Neural cell (in vitro differentiated cells): ENCODE results near the gene EPHA8. TPM values are rescaled to one million over a fixed set of nuclear protein-coding genes. Genes with fewer than 3 reads are reported as not detected.

Experiments used
- H2AFZ ChIP-seq: fragments of 200-600, 300-800 bp; sonication (generic), shearing (Covaris generic); 2 replicates; pipeline ENCODE4 v1.6.0; 2014; ENCODE audit warnings: low read depth, mild to moderate bottlenecking, antibody characterized with exemption, low read length, moderate library complexity
- H3F3A ChIP-seq: fragments of 200-600 bp; shearing (Covaris generic); 2 replicates; pipeline ENCODE4 v1.6.1; 2016; ENCODE audit warnings: mild to moderate bottlenecking, moderate library complexity, mixed read lengths, antibody characterized with exemption, low read length; ENCODE audit not compliant: insufficient read depth, poor library complexity, severe bottlenecking
- H3K27ac ChIP-seq: fragments of 200-600, 300-800 bp; sonication (generic), shearing (Covaris generic); 2 replicates; pipeline ENCODE4 v1.5.1; 2014; ENCODE audit warnings: mild to moderate bottlenecking, low read length, moderate library complexity
- H3K27me3 ChIP-seq: fragments of 300-800, 200-600 bp; sonication (generic), shearing (Covaris generic); 2 replicates; pipeline ENCODE4 v1.6.0; 2014; ENCODE audit warnings: mild to moderate bottlenecking, low read depth, low read length, moderate library complexity; ENCODE audit not compliant: insufficient read depth
- H3K36me3 ChIP-seq: fragments of 300-800, 200-600 bp; sonication (generic), shearing (Covaris generic); 2 replicates; pipeline ENCODE4 v1.5.1; 2014; ENCODE audit warnings: mild to moderate bottlenecking, antibody characterized with exemption, low read length, moderate library complexity; ENCODE audit not compliant: insufficient read depth
- H3K4me2 ChIP-seq: fragments of 300-800, 200-600 bp; sonication (generic), shearing (Covaris generic); 2 replicates; pipeline ENCODE4 v1.6.0; 2014; ENCODE audit warnings: mild to moderate bottlenecking, low read length
- H3K4me3 ChIP-seq: fragments of 300-800, 200-600 bp; sonication (generic), shearing (Covaris generic); 2 replicates; pipeline ENCODE4 v1.5.1; 2014; ENCODE audit warnings: mild to moderate bottlenecking, low read length, moderate library complexity
- H3K79me2 ChIP-seq: fragments of 200-600 bp; shearing (Covaris generic); replicated peaks from 2 replicates; pipeline ENCODE4 v1.6.0; 2014; ENCODE audit warnings: mild to moderate bottlenecking, low read length, moderate library complexity; ENCODE audit not compliant: insufficient read depth
- H3K9ac ChIP-seq: fragments of 300-800, 200-600 bp; sonication (generic), shearing (Covaris generic); 2 replicates; pipeline ENCODE4 v1.6.1; 2016; ENCODE audit warnings: mild to moderate bottlenecking, low read length, mixed read lengths
- H3K9me2 ChIP-seq: fragments of 200-600 bp; shearing (Covaris generic); 2 replicates; pipeline ENCODE4 v1.6.1; 2016; ENCODE audit warnings: mild to moderate bottlenecking, low read length, mixed read lengths; ENCODE audit not compliant: insufficient read depth
- H3K9me3 ChIP-seq: fragments of 200-600, 300-800 bp; sonication (generic), shearing (Covaris generic); 2 replicates; pipeline ENCODE4 v1.6.1; 2016; ENCODE audit warnings: mild to moderate bottlenecking, mixed run types, low read length, moderate library complexity, mixed read lengths
- H4K20me1 ChIP-seq: fragments of 200-600 bp; shearing (Covaris generic); 2 replicates; pipeline ENCODE4 v1.6.1; 2016; ENCODE audit warnings: mild to moderate bottlenecking, mixed run types; ENCODE audit not compliant: insufficient read depth
- EP300 ChIP-seq: fragments of 450-650 bp; conservative IDR thresholded peaks from 2 replicates; pipeline ENCODE4 v1.6.1; 2014; ENCODE audit warnings: antibody characterized with exemption, mild to moderate bottlenecking, moderate library complexity; ENCODE audit not compliant: poor library complexity, severe bottlenecking
- EZH2 ChIP-seq: fragments of 200-600, 300-800 bp; shearing (Covaris generic), sonication (generic); IDR thresholded peaks from 2 replicates; pipeline ENCODE4 v1.6.1; 2014; ENCODE audit warnings: antibody characterized with exemption, low read length, borderline replicate concordance, mild to moderate bottlenecking; ENCODE audit not compliant: insufficient read depth, poor library complexity, severe bottlenecking
- MXI1 ChIP-seq: fragments of 450-650 bp; conservative IDR thresholded peaks from 2 replicates; pipeline ENCODE4 v1.6.1; 2014; ENCODE audit warnings: antibody characterized with exemption, mild to moderate bottlenecking; ENCODE audit not compliant: poor library complexity, severe bottlenecking
- POLR2AphosphoS5 ChIP-seq: IDR thresholded peaks from 2 replicates; pipeline ENCODE4 v1.6.1; 2012
- RAD21 ChIP-seq: fragments of 450-650 bp; conservative IDR thresholded peaks from 2 replicates; pipeline ENCODE4 v1.6.1; 2014; ENCODE audit warnings: antibody characterized with exemption, mild to moderate bottlenecking, moderate library complexity
- SMC3 ChIP-seq: fragments of 450-650 bp; conservative IDR thresholded peaks from 2 replicates; pipeline ENCODE4 v1.6.1; 2014; ENCODE audit warnings: antibody characterized with exemption, mild to moderate bottlenecking, moderate library complexity; ENCODE audit not compliant: poor library complexity
- TAF1 ChIP-seq: IDR thresholded peaks from 2 replicates; pipeline ENCODE4 v1.6.1; 2012; ENCODE audit warnings: low read depth
- polyA plus RNA-seq: library from polyadenylated mRNA; depleted of rRNA; stranded (reverse); fragments of >200 nt; gene quantifications from 2 replicates; pipeline ENCODE4 v1.2.3, GENCODE V29; 2014
- TF ChIP-seq, protein P1 (sequence below): IDR thresholded peaks from 2 replicates; pipeline ENCODE4 v1.6.1; 2012; ENCODE audit warnings: borderline replicate concordance
- TF ChIP-seq, protein P2 (sequence below): fragments of 450-650 bp; IDR thresholded peaks from 2 replicates; pipeline ENCODE4 v1.5.1; 2014; ENCODE audit warnings: antibody characterized with exemption, mild to moderate bottlenecking, moderate library complexity; ENCODE audit not compliant: poor library complexity, severe bottlenecking

The EPHA8 gene
- polyA plus RNA-seq, 1 donor from 2014 or later, result 4.7 TPM

DNA sequence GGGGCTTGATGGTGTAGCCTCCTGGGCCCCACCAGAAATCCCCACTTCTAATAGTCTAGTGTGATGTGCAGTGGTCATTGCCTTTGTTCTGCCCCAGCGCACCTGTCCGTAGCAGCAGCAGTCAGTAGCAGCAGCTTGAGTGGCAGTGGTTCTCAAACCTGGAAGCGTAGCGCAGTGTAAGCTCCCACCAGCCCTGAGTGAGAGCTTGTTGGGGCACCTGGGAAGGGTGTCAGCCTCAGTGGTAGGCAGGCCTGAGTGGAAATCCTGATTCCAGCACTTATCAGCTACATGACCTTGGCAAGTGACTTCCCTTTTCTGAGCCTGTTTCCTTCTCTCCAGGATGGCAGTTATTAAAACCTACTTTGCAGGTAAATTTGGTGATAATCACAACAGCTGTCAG, 41.6 kb upstream of the EPHA8 start:
- Histone ChIP-seq H3K4me2 (no peak overlapping the region), H3F3A (no peaks in the 10 kb centered on the region), H3K9me2 (no peaks in the 10 kb centered on the region), H3K36me3 (no peaks in the 10 kb centered on the region), H3K4me3 (no peak overlapping the region), H4K20me1 (no peaks in the 10 kb centered on the region), H3K27me3 (no peaks in the 10 kb centered on the region), H3K9me3 (no peaks in the 10 kb centered on the region), H3K9ac (no peak overlapping the region), H3K79me2 (no peaks in the 10 kb centered on the region), H3K27ac (no peak overlapping the region), H2AFZ (no peak overlapping the region)
- TF ChIP-seq EZH2 (no peak), SMC3 (no peak), RAD21 (no peak), TAF1 (no peak), MXI1 (no peak), POLR2AphosphoS5 (no peak), EP300 (no peak)
- TF ChIP-seq, protein P1, sequence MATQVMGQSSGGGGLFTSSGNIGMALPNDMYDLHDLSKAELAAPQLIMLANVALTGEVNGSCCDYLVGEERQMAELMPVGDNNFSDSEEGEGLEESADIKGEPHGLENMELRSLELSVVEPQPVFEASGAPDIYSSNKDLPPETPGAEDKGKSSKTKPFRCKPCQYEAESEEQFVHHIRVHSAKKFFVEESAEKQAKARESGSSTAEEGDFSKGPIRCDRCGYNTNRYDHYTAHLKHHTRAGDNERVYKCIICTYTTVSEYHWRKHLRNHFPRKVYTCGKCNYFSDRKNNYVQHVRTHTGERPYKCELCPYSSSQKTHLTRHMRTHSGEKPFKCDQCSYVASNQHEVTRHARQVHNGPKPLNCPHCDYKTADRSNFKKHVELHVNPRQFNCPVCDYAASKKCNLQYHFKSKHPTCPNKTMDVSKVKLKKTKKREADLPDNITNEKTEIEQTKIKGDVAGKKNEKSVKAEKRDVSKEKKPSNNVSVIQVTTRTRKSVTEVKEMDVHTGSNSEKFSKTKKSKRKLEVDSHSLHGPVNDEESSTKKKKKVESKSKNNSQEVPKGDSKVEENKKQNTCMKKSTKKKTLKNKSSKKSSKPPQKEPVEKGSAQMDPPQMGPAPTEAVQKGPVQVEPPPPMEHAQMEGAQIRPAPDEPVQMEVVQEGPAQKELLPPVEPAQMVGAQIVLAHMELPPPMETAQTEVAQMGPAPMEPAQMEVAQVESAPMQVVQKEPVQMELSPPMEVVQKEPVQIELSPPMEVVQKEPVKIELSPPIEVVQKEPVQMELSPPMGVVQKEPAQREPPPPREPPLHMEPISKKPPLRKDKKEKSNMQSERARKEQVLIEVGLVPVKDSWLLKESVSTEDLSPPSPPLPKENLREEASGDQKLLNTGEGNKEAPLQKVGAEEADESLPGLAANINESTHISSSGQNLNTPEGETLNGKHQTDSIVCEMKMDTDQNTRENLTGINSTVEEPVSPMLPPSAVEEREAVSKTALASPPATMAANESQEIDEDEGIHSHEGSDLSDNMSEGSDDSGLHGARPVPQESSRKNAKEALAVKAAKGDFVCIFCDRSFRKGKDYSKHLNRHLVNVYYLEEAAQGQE, result no peak
- TF ChIP-seq, protein P2, sequence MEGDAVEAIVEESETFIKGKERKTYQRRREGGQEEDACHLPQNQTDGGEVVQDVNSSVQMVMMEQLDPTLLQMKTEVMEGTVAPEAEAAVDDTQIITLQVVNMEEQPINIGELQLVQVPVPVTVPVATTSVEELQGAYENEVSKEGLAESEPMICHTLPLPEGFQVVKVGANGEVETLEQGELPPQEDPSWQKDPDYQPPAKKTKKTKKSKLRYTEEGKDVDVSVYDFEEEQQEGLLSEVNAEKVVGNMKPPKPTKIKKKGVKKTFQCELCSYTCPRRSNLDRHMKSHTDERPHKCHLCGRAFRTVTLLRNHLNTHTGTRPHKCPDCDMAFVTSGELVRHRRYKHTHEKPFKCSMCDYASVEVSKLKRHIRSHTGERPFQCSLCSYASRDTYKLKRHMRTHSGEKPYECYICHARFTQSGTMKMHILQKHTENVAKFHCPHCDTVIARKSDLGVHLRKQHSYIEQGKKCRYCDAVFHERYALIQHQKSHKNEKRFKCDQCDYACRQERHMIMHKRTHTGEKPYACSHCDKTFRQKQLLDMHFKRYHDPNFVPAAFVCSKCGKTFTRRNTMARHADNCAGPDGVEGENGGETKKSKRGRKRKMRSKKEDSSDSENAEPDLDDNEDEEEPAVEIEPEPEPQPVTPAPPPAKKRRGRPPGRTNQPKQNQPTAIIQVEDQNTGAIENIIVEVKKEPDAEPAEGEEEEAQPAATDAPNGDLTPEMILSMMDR, result no peak

DNA sequence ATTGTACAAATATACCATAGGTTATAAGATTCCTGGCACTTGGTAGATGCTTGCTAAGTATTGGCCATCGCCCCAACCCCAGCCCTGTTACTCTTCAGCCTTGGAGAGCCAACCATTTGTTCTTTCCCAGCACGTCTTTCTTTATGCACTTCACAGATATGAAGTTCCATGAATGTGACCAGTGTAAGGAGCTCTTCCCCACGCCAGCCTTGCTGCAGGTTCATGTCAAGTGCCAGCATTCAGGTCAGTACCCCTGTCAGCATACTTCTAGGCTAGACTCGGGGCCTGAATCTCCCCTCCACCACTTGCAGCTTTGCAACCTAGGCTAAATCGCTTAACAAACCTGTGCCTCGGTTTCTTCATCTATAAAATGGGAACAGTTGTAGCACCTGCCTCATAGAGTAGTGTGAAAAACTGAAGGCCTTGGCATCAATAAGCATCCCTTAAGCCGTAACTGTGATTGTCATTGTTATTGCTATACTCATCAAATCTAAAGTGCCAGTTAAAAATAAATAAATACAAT, 41.0 kb upstream of the EPHA8 start:
- Histone ChIP-seq H3K4me3 (no peak overlapping the region), H4K20me1 (no peaks in the 10 kb centered on the region), H3K9me2 (no peaks in the 10 kb centered on the region), H3K27ac (no peak overlapping the region), H3K27me3 (no peaks in the 10 kb centered on the region), H2AFZ (no peak overlapping the region), H3K9ac (no peak overlapping the region), H3K36me3 (no peaks in the 10 kb centered on the region), H3F3A (no peaks in the 10 kb centered on the region), H3K9me3 (no peaks in the 10 kb centered on the region), H3K4me2 (no peak overlapping the region), H3K79me2 (no peaks in the 10 kb centered on the region)
- TF ChIP-seq EP300, result no peak
- TF ChIP-seq, protein P2, result no peak
- no peak for TF ChIP-seq RAD21
- TF ChIP-seq TAF1, result no peak
- TF ChIP-seq SMC3, result no peak
- TF ChIP-seq POLR2AphosphoS5, result no peak
- TF ChIP-seq EZH2, result no peak
- TF ChIP-seq MXI1, result no peak
- TF ChIP-seq, protein P1, result no peak
